Colonic mucosa (tissue), 4 donors: ENCODE measurements around the gene LTA4H. TPM values are rescaled to one million over a fixed set of nuclear protein-coding genes. Genes with fewer than 3 reads are reported as not detected.

Experiments used
- DNase-seq: peaks from one replicate; pipeline ENCODE4 v3.0.0-alpha.2; 2020
- H3K27ac ChIP-seq: fragments of 200-600 bp; one replicate; pipeline ENCODE4 v1.8.0; 2021
- H3K27me3 ChIP-seq: fragments of 200-600 bp; one replicate; pipeline ENCODE4 v1.8.0; 2021
- H3K36me3 ChIP-seq: fragments of 200-600 bp; one replicate; pipeline ENCODE4 v1.8.0; 2021
- H3K4me1 ChIP-seq: fragments of 200-600 bp; one replicate; pipeline ENCODE4 v1.8.0; 2021; ENCODE audit warnings: mild to moderate bottlenecking
- H3K4me3 ChIP-seq: fragments of 200-600 bp; one replicate; pipeline ENCODE4 v1.8.0; 2021
- H3K9ac ChIP-seq, 2 donors: one replicate each; pipeline ENCODE4 v1.7.0; 2013; ENCODE audit warnings: control low read depth in 2 of 2, low read depth in 2 of 2, low read length in 2 of 2
- H3K9me3 ChIP-seq: fragments of 200-600 bp; one replicate; pipeline ENCODE4 v1.8.0; 2021
- intact Hi-C: fragments of 100-400 bp; cut with DNase I; formaldehyde crosslinking; loops from one replicate; pipeline ENCODE4 v1.14.1; 2022
- total RNA-seq, 2 donors: library from RNA; stranded (reverse); fragmentation: NEBNext Ultra II Directional in 1 of 2; extraction: Animal tissue kit (Norgen Biotek cat#: 25700) in 1 of 2; gene quantifications; one replicate each; pipeline ENCODE4 v1.2.1, GENCODE V29; 2021
- TF ChIP-seq, protein P1 (sequence below): fragments of 200-600 bp; IDR thresholded peaks from one replicate; pipeline ENCODE4 v1.8.0; 2022; ENCODE audit warnings: antibody characterized with exemption, mild to moderate bottlenecking
- donor health status: healthy.
- donor health status: DM: no; HTN: no; CAD: no.
- donor health status: DM: no; HTN: no; CAD: no.

Gene LTA4H
- total RNA-seq, 2 donors from 2014 or later: 71.4 to 96.5 TPM

DNA sequence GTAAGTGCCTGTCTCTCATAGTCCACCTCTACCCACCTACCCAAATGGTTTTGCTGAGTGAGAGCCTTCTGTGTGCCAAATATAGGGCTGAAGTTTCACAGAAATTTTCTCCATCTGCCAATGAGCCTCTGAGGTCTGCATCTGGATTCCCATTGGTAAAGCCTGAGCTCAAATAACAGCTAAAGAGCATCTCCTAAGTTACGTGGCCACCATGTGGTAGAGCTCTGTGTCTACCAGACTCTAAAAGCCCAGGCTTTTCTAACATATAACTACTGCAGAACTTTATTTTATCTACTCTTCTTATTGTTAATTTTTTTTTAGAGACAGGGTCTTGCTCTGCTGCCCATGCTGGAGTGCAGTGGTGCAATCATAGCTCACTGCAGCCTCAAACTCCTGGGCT, 76.3 kb downstream of the LTA4H start:
- Histone ChIP-seq H3K4me1 (no peaks in the 10 kb centered on the region), H3K27me3 (no peaks in the 10 kb centered on the region), H3K36me3 (no peaks in the 10 kb centered on the region), H3K27ac (no peak overlapping the region), H3K9ac (no peak overlapping the region), H3K9me3 (no peaks in the 10 kb centered on the region), H3K4me3 (no peak overlapping the region)
- no peak for DNase-seq
- intact Hi-C loops: no loop called here
- TF ChIP-seq, protein P1, sequence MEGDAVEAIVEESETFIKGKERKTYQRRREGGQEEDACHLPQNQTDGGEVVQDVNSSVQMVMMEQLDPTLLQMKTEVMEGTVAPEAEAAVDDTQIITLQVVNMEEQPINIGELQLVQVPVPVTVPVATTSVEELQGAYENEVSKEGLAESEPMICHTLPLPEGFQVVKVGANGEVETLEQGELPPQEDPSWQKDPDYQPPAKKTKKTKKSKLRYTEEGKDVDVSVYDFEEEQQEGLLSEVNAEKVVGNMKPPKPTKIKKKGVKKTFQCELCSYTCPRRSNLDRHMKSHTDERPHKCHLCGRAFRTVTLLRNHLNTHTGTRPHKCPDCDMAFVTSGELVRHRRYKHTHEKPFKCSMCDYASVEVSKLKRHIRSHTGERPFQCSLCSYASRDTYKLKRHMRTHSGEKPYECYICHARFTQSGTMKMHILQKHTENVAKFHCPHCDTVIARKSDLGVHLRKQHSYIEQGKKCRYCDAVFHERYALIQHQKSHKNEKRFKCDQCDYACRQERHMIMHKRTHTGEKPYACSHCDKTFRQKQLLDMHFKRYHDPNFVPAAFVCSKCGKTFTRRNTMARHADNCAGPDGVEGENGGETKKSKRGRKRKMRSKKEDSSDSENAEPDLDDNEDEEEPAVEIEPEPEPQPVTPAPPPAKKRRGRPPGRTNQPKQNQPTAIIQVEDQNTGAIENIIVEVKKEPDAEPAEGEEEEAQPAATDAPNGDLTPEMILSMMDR: no peak

DNA sequence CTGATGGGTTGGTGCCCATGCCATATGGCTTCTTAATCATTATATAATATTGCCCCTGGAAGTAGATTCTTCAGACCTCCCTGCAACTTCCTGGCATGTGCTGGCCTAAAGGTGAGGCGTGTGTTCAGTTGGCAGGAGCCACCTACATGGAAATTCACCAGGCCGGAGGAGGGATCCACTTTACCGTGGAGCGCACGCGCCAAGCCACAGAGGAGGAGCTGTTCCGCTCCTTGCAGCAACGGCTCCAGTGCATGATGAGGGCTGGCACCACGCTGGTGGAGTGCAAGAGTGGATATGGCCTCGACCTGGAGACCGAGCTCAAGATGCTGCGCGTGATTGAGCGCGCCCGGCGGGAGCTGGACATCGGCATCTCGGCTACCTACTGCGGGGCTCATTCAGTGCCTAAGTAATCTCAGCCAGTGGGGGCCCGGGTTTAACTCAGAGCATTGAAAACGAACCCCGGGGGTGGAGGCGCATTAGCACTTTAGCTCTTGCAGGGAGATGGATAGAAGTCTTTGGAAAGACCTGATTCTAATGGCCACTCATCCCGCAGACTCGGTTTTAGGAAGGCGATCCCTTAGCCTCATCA, 78.7 kb downstream of the LTA4H start:
- intact Hi-C loops: no loop called here
- Histone ChIP-seq H3K36me3 (no peaks in the 10 kb centered on the region), H3K27me3 (no peaks in the 10 kb centered on the region), H3K9me3 (no peaks in the 10 kb centered on the region), H3K4me1 (no peaks in the 10 kb centered on the region), H3K9ac (no peak overlapping the region), H3K27ac (no peak overlapping the region), H3K4me3 (no peak overlapping the region)
- TF ChIP-seq, protein P1: no peak
- DNase-seq: no peak

DNA sequence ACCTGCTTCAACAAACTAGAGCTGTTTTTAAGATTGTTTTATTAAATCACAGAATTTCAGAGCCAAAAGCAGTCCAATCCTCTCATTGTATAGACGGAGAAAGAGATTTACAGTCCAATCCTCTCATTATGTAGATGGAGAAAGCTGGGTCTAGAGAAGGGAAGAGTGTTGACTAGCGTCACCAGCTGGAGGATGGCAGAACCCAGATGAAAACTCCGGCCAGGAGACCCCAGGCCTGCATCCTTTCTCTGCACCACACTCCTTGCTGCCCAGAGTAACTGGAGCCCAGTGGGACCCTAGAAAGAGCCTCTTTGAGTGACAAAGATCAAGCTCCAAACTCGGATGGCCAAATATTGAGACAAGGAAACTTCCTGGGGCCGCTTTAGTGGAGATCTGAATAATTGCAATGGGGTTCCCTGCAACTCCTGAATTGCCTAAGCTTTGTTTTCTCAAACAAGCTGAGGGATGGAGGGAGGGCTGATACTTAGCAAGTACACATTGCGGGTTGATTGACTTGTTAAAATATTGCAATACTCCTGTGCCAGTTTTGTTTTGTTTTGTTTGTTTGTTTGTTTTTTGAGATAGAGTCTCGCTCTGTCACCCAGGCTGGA, 79.7 kb downstream of the LTA4H start:
- TF ChIP-seq, protein P1: no peak
- no peaks in the 10 kb centered on the region for H3K9me3 ChIP-seq
- H3K4me3 ChIP-seq: no peak overlapping the region
- no peaks in the 10 kb centered on the region for H3K4me1 ChIP-seq
- no peaks in the 10 kb centered on the region for H3K36me3 ChIP-seq
- intact Hi-C loops: no loop called here
- no peak for DNase-seq
- H3K27ac ChIP-seq: no peak overlapping the region
- H3K9ac ChIP-seq: no peak overlapping the region
- H3K27me3 ChIP-seq: no peaks in the 10 kb centered on the region

DNA sequence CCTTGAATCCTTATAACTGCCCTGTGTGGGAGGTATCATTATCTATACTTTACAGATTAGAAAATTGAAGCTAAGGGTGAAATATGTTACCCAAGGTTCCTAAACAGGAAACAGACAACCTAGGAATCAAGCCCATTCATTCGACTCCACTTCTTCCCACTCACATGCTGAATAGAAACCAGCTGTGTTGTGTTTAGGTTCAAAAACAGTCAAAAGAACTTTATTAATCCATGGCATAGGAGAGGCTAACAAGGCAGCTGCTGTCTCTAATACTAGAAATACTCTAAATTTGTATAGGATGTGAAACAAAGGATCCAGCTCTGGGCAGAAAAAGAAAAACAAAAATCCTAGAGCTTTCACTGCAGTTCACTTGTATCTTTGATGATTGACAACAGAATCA, 82.4 kb downstream of the LTA4H start:
- no peaks in the 10 kb centered on the region for H3K9me3 ChIP-seq
- no peak overlapping the region for H3K4me3 ChIP-seq
- H3K27ac ChIP-seq: no peak overlapping the region
- H3K4me1 ChIP-seq: no peaks in the 10 kb centered on the region
- H3K9ac ChIP-seq: no peak overlapping the region
- no peak for DNase-seq
- TF ChIP-seq, protein P1: no peak
- no peaks in the 10 kb centered on the region for H3K36me3 ChIP-seq
- H3K27me3 ChIP-seq: no peaks in the 10 kb centered on the region
- intact Hi-C loops: no loop called here

DNA sequence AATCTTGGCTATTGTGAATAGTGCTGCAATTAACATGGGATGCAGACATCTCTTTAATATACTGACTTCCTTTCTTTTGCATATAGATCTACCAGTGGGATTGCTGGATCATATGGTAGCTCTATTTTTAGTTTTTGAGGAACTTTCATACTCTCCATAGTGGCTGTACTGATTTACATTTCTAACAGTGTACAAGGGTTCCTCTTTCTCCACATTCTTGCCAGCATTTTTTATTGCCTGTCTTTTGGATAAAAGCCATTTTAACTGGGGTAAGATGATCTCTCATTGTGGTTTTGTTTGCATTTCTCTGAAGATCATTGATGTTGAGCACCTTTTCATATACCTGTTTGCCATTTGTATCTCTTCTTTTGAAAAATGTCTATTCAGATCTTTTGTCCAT, 83.9 kb downstream of the LTA4H start:
- H3K9ac ChIP-seq: no peak overlapping the region
- no peak overlapping the region for H3K27ac ChIP-seq
- H3K36me3 ChIP-seq: no peaks in the 10 kb centered on the region
- DNase-seq: no peak
- no peaks in the 10 kb centered on the region for H3K4me1 ChIP-seq
- TF ChIP-seq, protein P1: no peak
- intact Hi-C loops: no loop called here
- H3K4me3 ChIP-seq: no peak overlapping the region
- no peaks in the 10 kb centered on the region for H3K27me3 ChIP-seq
- H3K9me3 ChIP-seq: no peaks in the 10 kb centered on the region

Other genes starting within 250 kb of the LTA4H start
- gene NTN4, start 244.8 kb downstream of the LTA4H start, total RNA-seq: 10 to 100 TPM; 12.4 to 16.8 TPM
- gene SNRPF, start 176.6 kb downstream of the LTA4H start, total RNA-seq: 10 to 100 TPM; 17.9 to 35.4 TPM
- gene CCDC38, start 93.0 kb downstream of the LTA4H start, total RNA-seq: not detected
- under 1 TPM in 1 of 2 donors, not detected in 1; 0.48 TPM for gene AMDHD1, start 92.3 kb downstream of the LTA4H start, total RNA-seq
- 1 to 10 TPM in 1 of 2 donors, under 1 TPM in 1; 0.91 to 1.1 TPM for gene HAL, start 39.2 kb downstream of the LTA4H start, total RNA-seq
- gene ELK3, start 158.8 kb upstream of the LTA4H start, total RNA-seq: 10 to 100 TPM in 1 of 2 donors, 1 to 10 TPM in 1; 8.5 to 10.8 TPM